NCI-H128 (cell line): ENCODE results near the gene TMTC1.

Source experiments
- DNase-seq: peaks from one replicate; lab custom pipeline; 2025; ENCODE audit not compliant: unreplicated experiment; lab: John Stamatoyannopoulos, UW

TMTC1 gene

DNA sequence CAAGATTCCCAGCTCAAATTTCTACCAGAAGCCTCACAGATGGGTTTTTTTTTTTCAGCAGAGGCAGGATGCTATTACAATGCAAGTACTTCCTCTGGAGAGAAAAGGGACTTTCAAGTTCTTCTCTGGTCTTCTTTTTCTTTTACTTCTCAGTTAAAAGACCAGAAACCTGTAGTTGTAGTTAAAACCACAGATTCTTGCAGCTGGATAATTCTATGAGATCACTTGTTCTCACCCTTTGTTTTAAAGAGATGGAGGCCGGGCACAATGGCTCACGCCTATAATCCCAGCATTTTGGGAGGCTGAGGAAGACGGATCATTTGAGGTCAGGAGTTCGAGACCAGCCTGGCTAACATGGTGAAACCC is 238.7 kb downstream of the TMTC1 start:
- no peak for DNase-seq

DNA sequence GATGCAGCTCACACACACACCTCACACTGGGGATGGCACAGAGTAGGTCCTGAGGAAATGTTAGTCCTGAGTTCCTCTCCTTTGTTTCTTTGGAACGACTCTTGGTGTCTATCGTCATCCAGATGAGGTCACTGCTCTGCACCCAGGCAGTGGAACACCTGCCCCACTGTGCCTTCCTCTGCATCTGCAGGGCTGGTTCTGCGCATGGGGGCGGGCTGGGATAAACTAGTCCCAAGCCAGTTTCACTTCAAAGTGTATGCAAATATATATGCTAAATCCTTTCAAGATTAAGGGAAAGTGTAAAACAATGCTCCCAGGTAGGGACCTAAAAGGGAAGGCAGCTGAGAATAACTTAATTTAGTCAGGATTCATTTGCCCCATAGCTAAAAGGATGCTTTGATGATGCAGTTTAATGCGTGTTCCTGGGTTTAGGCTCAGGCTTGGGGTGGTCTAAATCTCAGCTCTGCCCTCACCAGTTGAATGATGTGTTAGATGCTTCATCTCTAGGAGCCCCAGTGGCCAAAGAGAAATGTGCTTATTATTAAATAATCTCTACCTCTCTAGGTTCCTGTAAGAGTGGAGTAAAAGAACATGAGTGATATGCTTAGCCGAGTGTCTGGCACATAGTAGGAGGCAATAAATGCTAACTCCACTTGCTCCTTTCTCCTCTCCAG is 239.2 kb downstream of the TMTC1 start:
- DNase-seq = no peak

DNA sequence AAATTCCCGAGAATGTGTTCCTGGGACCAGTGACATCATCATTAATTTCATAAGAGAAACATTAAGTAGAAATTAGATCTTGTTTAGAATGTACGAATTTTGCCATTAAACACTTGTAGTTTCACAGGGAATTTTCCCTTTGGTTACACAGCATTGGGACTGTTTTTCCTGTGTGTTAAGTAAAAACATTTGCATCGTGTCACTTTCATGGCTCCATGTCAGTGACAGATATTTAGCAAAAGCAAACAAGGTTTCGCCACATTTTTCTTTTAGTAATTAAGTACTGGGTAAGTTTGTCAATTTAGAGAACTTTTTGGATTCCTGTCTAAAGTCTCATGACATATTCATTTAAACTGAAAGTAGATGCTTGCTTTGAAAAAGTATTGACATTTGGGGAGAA is 240.7 kb downstream of the TMTC1 start:
- DNase-seq = no peak

DNA sequence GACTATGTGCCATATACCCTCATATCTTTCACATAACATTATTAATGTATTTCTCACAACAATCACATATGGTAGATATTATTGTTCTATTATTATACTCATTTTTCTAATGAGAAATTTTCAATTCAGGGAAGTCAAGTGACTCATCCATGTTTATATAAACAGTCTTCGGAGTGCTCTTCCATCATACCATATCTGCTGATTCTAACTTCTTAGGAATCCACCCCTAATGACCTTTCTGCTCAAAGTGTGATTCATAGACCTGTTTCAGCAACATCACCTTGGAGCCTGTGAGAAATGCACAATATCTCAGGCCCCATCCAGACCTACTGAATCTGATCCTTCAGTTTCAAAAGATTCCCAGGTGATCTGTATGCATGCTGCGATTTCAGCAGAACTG is 246.4 kb downstream of the TMTC1 start:
- DNase-seq = no peak

DNA sequence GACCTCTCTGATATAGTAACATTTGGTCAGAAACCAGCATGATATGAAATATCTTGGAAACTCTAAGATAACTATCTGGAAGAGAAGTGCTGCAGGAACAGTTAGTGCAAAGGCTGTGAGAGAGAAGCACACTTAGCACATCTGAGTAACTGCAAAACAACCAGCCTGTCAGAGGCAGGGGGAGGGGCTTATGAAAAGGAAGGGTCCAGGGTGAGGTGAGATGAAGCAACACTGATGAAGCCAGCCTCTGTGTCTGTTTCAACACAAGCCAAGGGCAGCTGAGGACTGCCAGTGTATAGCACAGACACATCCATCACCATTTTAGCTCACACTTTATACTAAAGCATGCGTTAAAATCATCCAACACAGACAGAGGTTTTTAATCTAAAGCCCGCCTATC is 248.8 kb downstream of the TMTC1 start:
- DNase-seq = no peak

DNA sequence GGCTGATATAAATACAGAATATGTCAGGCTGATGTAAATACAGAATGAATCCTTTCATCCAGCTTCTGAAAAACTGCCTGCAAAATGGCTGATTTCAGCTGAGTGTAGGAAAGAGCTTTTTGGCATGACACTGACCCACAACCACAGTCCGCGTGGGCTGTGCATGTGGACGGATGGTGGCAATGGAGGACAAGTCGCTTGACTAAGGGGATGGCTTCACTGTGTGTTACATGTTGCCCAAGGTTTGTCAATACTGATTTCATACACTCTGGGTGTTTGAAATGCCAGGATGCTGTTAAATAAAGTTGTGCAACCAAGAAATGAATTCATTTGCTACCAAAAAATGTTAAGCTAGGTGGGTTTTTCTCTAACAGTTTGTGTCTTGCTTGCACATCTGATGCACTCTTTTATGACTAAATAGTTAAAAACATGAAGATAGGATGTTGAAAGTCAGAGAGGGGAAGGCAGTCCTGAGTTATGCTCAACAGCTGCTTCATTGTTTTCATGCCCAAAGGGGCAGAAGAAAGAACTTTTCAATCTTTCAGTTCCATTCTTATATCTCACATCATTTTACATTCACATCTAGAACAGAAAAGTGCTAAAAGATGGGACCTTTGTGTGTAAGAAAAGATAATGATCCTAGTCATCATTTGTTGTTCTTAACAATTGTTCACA is 249.8 kb downstream of the TMTC1 start:
- DNase-seq = no peak

DNA sequence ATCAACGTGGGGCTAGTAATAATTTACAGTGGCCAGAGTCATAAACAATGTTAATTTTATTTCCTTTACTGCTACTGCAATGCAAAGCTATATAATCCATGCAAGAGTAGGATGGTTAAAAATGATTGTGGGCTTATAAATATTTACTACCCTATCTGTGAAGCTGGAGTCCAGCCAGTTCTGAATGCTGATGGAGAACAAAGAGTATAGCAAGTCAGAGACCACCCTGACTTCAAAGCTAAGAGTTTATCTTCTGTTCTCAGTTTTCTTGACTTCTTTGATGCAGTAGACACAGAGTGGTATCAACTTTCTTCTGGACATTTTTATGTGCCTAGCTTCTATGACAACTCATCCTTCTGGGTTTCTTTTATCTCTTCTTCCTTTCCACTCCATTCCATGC is 252.3 kb downstream of the TMTC1 start:
- DNase-seq = no peak

DNA sequence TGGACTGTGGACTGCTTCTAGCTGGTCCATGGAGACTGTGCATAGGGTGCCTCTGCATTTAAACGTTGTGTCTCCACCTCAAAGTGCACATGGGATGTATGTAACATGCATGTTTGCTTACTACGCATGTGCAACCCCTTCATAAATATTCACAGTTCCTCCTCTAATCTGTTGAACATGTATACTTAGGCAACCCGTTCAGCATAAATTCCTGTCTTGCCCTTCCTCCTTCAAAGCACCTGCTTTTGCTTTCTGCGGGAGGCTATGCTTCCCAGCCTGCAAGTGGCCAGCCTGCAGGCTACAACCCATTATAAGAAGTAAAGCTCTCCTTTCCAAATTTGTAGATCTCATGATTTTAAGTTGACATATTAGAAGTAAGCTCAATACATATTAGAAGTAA is 253.3 kb downstream of the TMTC1 start:
- DNase-seq = no peak

DNA sequence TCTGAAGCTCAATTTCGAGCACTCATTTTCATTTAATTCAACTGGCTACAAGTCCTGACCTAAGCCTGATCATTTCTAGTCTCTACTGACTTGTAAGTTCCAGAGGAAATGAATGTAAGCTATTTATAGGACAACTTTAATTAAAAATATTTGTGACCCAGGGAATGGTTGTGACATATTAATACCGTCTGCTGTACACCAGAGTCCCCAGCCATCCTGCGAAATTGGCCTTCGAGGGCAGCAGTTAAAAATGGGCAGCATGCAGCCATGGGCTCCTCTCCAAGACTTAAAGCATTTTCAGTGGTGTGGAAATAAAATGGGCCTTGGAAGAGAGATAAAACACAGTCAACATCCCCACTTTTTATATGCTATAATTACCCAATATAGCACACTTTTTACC is 255.6 kb downstream of the TMTC1 start:
- DNase-seq = no peak

DNA sequence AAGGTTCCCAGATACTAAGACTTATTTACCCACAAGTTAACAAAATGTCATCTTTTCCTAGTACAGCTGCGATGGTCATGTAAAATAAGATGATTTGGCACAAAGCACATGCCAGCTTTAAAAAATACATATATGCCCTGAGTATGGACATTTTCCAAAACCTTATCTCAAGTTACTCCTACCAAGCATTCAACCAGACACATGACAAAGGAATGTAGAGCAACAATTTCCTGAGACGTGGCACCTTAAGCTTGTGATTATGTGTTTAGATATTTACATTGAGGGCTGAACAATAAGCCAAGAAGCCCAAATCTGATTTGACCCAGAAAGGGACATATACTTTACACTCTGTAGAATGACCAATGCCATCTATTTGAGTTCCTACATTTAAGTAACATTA is 261.8 kb downstream of the TMTC1 start:
- no peak for DNase-seq

DNA sequence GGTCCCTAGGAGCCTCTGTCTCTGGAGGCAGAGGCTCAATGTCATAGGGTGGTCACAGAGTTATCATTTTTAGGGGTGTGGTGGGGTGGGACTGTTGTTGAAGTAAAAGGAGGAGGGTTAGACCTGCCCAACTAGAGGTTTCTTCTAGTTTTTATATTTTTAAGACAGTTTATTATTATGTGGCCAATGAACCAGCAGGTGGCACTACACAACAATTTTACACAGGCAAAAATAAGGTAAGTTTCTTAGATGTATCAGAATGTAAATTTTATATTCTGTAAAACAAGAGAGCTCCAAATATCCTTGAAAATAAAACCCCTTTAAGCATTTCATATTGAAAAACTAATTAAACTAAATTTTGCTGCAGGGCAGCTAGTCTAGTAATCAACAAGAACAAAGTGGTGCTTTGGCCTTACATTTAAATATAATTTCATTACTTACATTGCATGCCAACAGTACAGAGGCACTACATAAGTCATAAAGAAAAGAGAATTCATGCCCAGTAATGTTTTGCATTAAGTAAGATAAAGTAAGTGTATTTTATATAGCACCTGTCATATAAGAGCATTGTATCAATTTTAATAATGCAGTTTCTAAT is 264.1 kb downstream of the TMTC1 start:
- DNase-seq = peak; percentile 21

DNA sequence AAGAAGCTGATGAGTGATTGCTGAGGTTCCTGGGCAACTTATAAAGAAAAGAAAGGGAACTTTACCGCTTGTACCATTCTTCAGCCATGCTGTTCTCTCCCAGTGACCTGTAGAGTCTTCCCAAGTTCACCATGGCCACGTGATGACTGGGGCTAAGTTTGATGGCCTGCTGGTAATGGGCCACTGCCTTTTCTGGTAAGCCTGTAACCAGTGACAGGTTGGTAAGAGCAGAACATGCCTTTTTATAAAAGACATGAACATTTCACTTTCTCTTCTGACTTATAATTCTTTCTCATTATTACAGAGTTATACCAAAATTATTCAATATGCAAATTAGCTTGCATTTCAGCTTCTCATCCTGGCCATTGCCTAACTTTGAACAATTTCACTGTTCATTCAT is 265.3 kb downstream of the TMTC1 start:
- no peak for DNase-seq

DNA sequence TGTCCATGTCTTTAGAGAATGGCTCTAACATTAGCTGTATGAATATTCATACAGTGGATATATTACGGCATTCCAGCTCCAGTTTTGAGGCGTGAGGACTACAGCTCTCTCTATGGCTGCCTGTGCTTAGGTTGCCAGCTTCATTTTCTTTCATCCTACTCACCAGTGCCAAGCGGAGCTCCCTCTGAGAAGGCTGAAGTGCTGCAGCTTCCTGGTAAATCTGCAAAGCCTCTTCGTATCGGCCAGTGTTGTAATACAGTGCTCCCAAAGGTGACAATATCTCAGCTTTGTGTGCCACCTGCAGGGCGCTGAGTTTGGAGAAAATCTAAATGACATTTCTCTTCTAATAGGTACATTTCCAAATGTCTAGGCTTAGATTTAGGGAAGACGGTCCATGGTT is 266.5 kb downstream of the TMTC1 start:
- no peak for DNase-seq

DNA sequence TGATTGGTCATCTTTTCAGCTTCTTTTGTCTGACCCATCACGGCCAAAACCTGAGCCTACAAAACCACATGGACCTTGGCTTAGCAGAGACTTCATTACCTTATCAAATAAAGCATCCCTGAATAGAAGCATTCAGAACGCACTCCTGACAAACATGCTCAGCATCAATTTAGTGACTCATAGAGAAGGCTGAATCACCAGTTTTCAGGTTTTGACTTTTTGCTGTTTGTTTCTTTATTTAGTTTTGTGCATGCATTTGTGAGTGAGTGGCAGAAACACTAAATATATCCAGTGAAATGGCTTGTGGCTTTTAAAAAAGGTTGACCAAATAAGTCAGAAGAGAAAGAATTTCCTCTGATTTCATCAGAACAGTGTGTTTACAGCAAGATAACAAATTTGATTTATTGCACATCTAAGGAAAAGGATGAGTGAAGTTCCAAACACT is 267.3 kb downstream of the TMTC1 start:
- DNase-seq = no peak

DNA sequence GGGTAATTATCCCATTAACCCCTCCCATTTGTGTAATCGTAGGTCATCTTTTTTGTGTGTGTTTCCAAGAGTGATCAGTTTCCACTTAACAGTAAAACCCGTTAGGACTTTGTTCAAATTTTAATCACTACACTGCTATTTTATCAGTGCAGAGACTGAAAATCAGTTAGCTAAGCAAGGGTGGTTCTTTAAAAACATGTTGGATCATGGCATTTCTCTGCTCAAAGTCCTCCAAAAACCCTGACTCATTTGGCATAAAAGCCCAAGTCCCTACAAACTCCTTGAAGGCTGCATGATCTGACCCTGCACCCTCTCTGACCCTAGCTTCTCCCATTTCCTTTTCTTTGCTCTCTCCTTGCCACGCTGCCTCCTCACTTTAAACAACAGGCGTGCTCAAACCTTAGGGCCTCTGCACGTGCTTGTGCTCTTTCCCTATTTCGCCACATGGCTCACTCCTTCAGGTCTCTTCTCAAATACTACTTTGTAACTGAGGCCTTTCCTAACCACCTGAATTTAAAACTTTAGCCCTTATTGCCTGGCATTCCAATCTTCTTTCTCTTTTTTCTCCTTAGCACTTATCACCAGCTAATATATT is 273.1 kb downstream of the TMTC1 start:
- DNase-seq = no peak

DNA sequence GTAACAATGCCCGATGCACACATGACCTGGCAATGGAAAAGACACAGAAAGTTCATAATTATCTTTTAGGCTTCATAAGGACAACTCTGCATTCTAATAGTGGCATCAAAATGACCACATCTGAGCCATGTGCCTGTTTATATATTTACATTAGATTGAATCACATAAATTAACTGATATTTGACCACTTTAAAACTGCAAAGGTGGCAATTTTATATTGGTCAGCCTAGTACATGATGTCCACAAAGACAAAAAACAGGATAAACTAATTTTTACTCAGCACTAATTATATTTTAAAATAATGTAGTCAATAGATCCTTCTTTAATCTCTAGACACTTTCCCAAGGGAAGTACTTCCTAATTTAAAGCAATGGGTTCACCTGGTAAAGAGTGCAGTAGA is 274.2 kb downstream of the TMTC1 start:
- no peak for DNase-seq

DNA sequence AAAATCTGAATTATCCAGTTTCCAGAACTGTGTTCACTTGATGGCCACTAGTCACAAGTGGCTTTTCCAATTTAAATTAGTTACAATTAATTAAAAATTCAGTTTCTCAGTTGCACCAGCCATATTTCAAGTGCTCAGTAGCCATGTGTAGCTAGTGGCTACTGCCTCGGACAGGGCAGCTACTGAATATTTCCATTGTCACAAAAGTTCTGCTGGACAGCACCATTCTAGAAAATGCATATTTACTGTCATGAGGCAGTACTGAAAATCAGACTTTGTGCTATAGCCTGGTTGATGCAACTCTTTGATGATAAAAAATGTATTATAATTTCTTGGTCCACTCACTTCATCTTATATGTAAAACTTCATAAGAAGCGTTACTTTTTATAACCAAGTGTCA is 274.8 kb downstream of the TMTC1 start:
- no peak for DNase-seq

DNA sequence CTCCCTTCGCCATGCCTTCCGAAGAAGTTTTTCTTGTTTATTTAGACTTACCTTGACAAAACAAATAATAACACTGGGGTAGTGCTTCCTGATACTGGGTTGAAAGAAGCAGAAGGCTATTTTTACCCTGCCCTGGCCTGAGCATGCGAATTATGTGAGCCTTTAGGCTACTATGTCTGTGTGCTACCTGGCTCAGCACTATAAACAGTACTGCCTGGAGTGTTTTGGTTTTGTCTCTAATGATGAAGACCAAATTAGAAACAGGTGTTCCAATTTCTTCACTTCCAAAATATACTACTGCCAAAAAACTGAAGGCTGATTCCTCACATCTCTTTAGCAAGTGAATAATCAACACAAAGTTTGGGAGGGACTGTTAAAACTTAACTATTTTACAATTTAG is 278.6 kb downstream of the TMTC1 start:
- DNase-seq = no peak

DNA sequence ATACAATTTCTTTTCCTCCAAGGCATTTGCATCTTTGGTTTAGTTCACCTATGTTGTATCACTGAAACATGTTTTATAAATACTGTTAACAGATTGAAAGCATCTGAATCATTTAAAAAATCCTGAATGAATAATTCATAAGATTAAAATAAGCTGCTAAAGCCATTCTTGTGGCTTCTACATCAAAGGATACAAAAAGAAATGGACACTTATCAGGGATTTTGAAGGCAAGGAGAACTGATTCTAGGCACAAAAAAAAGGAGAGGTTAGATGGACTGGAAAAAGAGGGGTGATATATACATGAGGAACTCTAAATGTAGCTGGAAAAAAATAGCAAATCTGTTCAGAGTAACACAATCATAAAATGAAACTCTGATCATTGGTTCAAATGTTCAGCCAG is 280.5 kb downstream of the TMTC1 start:
- DNase-seq = no peak

DNA sequence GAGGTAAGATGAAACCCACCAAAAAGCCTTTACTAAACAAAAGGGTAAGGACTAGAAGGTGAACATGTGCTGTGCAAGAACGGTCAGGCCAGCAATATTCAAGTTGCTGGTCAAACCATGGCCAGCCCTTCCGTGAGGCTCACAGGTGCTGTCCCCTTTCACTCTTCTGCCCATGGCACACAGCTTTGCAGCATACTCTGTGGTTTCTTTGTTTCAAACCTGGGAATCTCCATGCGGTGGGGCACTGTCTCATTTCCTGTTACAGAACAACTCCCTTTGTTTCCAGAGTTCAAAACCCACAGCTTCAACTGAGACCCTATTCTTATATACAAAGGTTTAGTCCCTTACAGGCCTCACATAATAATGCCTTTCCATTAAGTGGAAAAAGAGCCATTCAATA is 284.5 kb downstream of the TMTC1 start:
- DNase-seq = no peak

DNA sequence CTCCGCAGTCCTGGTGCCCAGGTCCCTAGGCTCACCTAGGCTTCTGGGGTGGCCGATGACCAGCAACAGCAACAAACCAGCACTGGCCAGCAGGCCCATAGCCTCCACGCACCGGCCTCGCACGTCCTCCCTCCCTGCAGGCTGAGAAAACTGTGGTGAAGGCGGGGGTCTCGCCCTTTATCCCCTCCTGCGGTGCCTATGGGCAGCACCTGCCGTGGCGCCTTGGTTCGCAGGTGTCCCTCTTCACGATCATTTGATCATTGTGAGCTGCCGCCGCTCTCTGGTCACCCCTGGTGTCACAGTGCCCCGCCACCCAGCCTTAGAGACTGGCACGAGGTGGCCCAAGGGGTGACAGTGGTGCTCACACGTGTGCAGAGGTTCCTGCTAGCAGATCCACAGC is 286.2 kb downstream of the TMTC1 start, which contains the start of gene OVCH1:
Gene OVCH1 (minus strand): TSS at position 99 of the 400 bp plus-strand sequence. CDS start 0 bp downstream, at position 99.
- no peak for DNase-seq

DNA sequence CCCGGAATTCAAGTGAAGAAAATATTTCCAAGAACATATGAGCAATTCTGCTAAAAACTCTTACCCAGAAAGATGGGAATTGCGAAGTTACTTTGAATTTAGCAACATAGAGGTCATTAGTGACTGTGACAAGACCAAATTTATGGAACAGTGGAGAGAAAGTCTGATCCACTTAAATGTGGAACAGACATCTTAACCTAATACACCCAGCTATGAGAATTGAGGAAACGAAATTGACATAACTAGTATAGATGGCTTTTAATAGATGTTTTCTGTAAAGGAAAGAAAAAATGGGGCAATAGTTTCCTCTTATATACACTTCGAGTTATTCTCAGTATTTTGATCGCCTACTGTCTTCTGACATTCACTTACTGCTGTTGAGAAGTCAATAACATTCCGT is 290.9 kb downstream of the TMTC1 start:
- no peak for DNase-seq
